ENCODE data around the gene MED31.

The MED31 gene

DNA sequence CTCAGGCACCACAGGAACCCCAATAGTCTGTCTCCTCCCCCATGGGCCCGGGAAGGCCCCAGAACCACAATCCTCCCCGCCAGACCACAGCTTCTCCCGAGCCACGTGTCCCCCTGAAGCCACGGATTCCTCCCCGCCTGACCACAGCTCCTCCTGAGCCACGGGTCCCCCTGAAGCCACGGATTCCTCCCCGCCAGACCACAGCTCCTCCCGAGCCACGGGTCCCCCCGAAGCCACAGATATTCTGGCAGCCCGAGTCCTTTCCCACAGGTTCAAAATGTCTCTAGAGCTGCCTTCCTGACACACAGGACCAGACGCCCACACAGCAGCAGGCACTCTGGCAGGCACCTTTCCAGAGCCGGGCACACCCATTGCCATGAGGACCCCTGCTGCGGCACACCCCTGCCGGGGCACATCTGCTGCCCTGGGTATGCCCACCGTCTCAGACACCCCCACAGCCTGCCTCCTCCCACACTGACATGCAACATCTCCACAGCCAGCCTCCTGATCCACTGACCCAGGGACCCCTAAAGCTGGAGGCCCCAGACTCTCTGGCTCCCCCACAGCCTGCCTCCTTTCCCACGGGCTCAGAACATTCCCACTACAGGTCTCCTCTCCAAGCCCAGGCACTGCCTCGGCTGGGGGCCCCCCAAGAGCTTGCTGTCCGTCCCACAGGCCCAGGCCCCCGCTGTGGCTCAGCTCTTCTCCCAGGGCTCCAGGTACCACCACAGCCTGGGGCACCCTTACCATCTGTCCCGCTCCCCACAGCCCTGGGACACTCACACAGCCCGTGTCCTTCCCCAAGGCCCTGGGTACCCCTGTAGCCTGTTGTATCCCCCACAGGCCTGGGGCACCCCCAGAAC, 13.1 kb downstream of the MED31 start:
- in situ Hi-C loops (cut with MboI; ENCODE audit: low sequenced_read_pairs): no loop called here
- H3K4me1 ChIP-seq: peaks cover 14% of the 10 kb centered on the region
- no peak overlapping the region for H3K4me3 ChIP-seq
- no peaks in the 10 kb centered on the region for H3K27me3 ChIP-seq (ENCODE audit: low read depth)
- H3K9me3 ChIP-seq: no peaks in the 10 kb centered on the region
- H3K36me3 ChIP-seq (replicated peaks): peaks cover 17% of the 10 kb centered on the region
- DNase-seq (ENCODE audit: low spot score in 2 of 2): no peak

DNA sequence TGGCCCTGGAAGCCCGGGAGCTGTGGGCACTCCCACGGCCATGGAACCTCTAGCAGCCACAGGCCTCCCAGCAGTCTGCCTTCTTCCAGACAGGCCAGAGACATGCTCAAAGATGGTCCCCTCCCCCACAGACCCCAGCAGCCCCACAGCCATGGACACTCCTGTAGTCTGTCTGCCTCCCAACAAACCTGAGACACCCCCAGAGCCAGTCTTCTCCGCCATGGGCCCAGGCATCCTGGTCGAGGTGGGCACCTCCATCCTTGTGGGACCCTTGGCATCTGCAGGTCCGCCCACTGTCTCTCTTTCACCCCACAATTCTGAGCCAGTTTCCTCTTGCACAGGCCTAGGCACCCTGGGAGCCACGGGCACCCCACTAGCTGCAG, 14.0 kb downstream of the MED31 start:
- no peak for DNase-seq (ENCODE audit: low spot score in 2 of 2)
- Histone ChIP-seq H3K9me3 (no peaks in the 10 kb centered on the region), H3K4me3 (no peak overlapping the region), H3K36me3 (replicated peaks) (peaks cover 17% of the 10 kb centered on the region), H3K27me3 (ENCODE audit: low read depth) (no peaks in the 10 kb centered on the region), H3K4me1 (peaks cover 6% of the 10 kb centered on the region)
- in situ Hi-C loops (cut with MboI; ENCODE audit: low sequenced_read_pairs): no loop called here

DNA sequence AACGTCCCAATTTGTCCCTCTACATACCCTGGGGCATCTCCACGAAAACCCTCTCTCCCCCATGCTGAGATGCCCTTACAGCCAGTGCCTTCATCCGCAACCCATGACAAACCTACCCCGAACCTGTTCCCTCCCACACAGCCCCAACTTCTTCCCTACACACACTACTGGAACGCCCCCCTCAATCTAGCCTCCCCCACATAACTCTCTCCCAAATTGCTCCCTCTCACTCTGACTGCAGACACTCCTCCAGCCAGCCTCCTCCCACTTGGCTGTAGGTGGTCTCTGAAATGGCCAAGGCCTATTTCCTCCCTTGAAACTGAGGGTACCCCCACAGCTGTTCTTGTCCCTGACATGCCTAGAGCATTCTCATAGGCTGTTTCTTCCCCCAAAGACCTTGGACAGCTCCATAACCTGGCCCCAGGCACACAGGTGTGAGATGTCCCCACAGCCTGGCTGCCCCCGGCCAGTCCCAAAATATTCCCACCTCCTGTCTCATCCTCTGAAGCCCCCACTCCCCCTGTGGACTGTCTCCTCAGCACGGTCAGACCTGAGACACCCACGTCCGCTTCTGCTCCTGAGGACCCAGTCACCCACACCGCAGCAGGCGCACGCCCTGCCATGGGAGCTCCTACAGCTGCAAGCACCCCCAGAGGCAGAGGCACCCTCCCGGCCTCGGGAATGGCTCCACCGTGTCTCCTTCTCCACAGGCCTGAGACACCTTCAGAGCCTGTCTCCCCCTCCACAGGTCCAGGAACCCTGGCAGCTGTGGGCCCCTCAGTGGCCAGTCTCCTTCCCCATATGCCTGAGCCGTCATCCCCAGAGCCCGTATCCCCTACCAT, 14.6 kb downstream of the MED31 start:
- no peaks in the 10 kb centered on the region for H3K27me3 ChIP-seq (ENCODE audit: low read depth)
- peaks cover 21% of the 10 kb centered on the region for H3K36me3 ChIP-seq (replicated peaks)
- H3K4me1 ChIP-seq: peaks cover under 1% of the 10 kb centered on the region; the same call in 1 of the 2 replicates
- no peaks in the 10 kb centered on the region for H3K9me3 ChIP-seq
- no peak for DNase-seq (ENCODE audit: low spot score in 2 of 2)
- in situ Hi-C loops (cut with MboI; ENCODE audit: low sequenced_read_pairs): no loop called here
- H3K4me3 ChIP-seq: no peak overlapping the region

DNA sequence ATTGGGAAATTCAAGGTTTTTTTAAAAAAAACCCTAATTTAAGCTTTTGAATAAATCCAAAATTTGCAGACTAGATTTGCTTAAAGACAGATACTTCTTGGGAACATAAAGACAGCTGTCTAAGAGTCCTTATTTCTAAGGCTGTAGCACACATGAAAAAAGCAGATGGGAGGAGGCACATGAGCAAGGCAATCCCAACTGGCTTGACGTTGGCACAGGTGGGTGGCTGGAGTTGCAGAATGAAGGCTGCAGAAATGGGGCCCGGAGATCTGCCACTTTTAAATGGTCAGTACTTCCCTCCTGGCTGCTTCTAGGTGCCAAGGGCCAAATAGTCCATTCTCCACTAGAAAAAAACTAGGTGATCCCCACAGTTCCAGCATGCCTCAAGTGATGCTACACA, 15.3 kb downstream of the MED31 start:
- H3K4me3 ChIP-seq: no peak overlapping the region
- H3K27me3 ChIP-seq (ENCODE audit: low read depth): no peaks in the 10 kb centered on the region
- peaks cover 29% of the 10 kb centered on the region for H3K36me3 ChIP-seq (replicated peaks)
- no peaks in the 10 kb centered on the region for H3K4me1 ChIP-seq
- in situ Hi-C loops (cut with MboI; ENCODE audit: low sequenced_read_pairs): no loop called here
- no peaks in the 10 kb centered on the region for H3K9me3 ChIP-seq
- DNase-seq (ENCODE audit: low spot score in 2 of 2): no peak

DNA sequence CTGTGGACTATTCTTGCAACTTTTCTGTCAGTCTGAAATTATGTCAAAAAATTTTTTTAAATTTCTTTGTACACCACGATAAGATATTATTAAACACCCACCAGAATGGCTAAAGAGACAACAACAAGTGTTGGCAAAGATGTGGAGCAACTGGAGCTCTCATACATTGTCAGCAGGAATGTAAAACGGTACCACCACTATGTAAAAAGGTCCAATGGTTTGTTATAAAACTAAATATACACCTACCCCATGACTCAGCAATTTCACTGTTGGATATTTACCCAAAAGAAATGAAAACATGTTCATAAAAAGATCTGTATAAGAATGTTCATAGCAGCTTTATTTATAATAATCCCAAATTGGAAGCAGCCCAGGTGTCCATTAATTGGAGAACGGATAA, 18.1 kb downstream of the MED31 start:
- Histone ChIP-seq H3K4me3 (no peak overlapping the region), H3K9me3 (no peaks in the 10 kb centered on the region), H3K4me1 (no peaks in the 10 kb centered on the region), H3K36me3 (replicated peaks) (peaks cover 37% of the 10 kb centered on the region), H3K27me3 (ENCODE audit: low read depth) (no peaks in the 10 kb centered on the region)
- DNase-seq (ENCODE audit: low spot score in 2 of 2): no peak
- in situ Hi-C loops (cut with MboI; ENCODE audit: low sequenced_read_pairs): no loop called here

DNA sequence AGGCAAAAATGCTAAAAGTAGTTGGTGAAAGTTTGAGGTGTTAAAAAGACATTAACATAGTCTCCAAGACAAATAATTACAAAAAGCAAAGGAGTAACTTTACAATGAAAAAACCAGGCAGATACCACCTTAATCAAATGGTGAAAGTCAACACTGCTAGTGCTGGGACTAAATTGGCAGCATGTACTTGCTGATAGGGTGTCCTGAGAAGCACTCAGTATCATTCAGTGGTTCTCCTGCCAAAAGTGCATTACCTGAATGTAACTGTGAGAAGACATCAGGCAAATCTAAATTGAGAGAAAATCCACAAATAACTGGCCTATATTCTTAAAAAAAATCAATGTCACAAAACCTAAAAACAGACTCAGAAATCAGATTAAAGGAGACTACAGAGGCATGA, 18.9 kb downstream of the MED31 start:
- Histone ChIP-seq H3K9me3 (no peaks in the 10 kb centered on the region), H3K36me3 (replicated peaks) (peaks cover 41% of the 10 kb centered on the region), H3K4me1 (no peaks in the 10 kb centered on the region), H3K4me3 (no peak overlapping the region), H3K27me3 (ENCODE audit: low read depth) (no peaks in the 10 kb centered on the region)
- no peak for DNase-seq (ENCODE audit: low spot score in 2 of 2)
- in situ Hi-C loops (cut with MboI; ENCODE audit: low sequenced_read_pairs): no loop called here

DNA sequence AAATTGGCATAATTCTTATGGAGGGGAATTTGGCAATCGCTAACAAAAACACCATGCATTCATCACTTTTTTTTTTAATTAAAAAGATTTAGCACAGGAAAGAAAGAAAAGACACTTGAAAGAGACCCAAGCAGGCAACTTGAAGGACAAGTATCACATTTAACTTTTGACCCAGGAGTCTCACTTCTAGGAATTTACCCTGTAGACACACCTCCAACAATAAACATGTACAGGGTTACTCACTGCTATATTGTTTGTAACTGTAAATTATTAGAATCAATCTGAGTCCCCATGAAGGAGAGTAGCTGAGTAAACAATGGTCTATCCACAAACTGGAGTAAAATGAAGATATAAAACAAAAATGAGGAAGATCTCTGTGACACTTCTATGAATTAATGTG, 21.0 kb downstream of the MED31 start:
- in situ Hi-C loops (cut with MboI; ENCODE audit: low sequenced_read_pairs): no loop called here
- Histone ChIP-seq H3K27me3 (ENCODE audit: low read depth) (no peaks in the 10 kb centered on the region), H3K36me3 (replicated peaks) (peaks cover 51% of the 10 kb centered on the region)

DNA sequence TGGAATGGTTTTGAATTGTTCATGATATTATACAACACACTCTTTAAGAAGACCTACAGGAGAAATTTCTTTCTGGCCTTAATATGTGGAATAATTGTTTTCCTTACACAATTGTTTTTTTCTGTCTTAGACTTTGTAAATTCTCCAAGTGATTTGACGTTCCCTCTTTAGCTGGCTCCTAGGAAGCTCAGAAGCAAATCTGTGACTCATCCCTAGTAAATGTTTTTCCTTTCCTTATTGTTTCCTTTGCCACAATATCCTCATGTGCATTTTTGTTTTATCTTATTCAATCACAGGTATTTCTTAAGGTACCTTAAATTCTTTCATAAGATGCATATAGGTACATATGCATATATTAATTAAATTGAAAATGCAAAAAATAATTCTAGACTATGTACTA, 24.4 kb downstream of the MED31 start:
- peaks cover 44% of the 10 kb centered on the region for H3K36me3 ChIP-seq (replicated peaks)
- in situ Hi-C loops (cut with MboI; ENCODE audit: low sequenced_read_pairs): no loop called here
- no peaks in the 10 kb centered on the region for H3K4me1 ChIP-seq
- H3K27me3 ChIP-seq (ENCODE audit: low read depth): no peaks in the 10 kb centered on the region
- DNase-seq (ENCODE audit: low spot score in 2 of 2): no peak
- no peak overlapping the region for H3K4me3 ChIP-seq
- H3K9me3 ChIP-seq: no peaks in the 10 kb centered on the region

More for the DNA sequence above, 21.0 kb downstream of the MED31 start:
- H3K4me3 ChIP-seq: no peak overlapping the region
- no peak for DNase-seq (ENCODE audit: low spot score in 2 of 2)
- H3K9me3 ChIP-seq: no peaks in the 10 kb centered on the region
- no peaks in the 10 kb centered on the region for H3K4me1 ChIP-seq

DNA sequence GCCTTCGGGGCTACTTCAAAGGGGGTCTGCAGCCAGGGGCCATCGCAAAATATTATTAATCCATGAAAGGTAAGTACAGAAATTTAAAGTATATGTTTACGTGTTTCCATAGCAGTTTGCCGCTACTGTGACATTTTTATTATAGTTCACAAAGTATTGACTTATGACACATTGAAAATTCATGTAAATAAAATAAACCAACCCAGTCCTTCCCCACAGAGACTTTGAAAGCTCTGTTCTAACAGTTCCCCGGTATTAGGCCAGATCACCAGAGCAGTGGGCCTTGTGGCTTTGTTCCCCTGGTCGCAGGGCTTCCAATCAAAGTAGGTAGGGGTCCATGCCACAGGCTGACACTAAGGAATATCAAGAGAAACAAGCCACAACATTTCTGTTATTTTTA, 24.8 kb downstream of the MED31 start:
- DNase-seq (ENCODE audit: low spot score in 2 of 2): no peak
- Histone ChIP-seq H3K27me3 (ENCODE audit: low read depth) (no peaks in the 10 kb centered on the region), H3K36me3 (replicated peaks) (peaks cover 45% of the 10 kb centered on the region), H3K4me1 (no peaks in the 10 kb centered on the region), H3K4me3 (no peak overlapping the region), H3K9me3 (no peaks in the 10 kb centered on the region)
- in situ Hi-C loops (cut with MboI; ENCODE audit: low sequenced_read_pairs): no loop called here

DNA sequence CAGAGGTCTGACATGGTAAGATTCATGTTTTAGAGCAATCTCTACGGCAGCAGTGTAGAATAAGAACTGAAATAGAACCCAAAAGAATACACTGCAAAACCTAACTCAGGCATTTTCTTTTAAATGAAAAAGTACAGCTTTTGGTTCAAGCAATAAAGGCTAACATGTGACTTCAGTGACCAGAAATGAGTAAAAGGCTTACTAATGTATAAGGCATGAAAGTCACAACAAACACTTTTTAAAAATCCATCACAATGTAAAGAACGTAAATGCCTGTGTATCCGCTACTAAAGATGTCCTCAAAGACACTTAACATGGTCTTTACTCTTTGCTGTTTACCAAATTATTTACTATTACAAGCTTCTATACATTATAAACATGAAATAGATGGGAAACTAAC, 27.5 kb downstream of the MED31 start:
- in situ Hi-C loops (cut with MboI; ENCODE audit: low sequenced_read_pairs): no loop called here
- DNase-seq (ENCODE audit: low spot score in 2 of 2): no peak
- peaks cover 41% of the 10 kb centered on the region for H3K36me3 ChIP-seq (replicated peaks)
- H3K4me3 ChIP-seq: no peak overlapping the region
- no peaks in the 10 kb centered on the region for H3K4me1 ChIP-seq
- H3K9me3 ChIP-seq: no peaks in the 10 kb centered on the region
- H3K27me3 ChIP-seq (ENCODE audit: low read depth): no peaks in the 10 kb centered on the region

DNA sequence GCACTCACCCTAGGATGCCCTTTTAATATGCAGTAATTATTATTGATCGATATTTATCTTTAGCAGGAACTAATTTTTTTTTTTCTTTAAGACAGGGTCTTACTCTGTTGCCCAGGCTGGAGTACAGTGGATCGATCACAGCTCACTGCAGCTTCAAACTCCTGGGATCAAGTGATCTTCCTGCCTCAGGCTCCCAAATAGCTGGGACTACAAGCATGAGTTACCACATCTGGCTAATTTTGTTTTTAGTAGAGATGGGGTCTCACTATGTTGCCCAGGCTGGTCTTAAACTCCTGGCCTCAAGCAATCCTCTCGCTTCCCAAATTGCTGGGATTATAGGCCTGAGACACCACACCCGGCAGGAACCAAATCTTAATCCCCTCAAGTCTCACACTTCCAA, 40.2 kb downstream of the MED31 start:
- in situ Hi-C loops (cut with MboI; ENCODE audit: low sequenced_read_pairs): no loop called here
- Histone ChIP-seq H3K4me1 (no peaks in the 10 kb centered on the region), H3K27me3 (ENCODE audit: low read depth) (no peaks in the 10 kb centered on the region), H3K9me3 (no peaks in the 10 kb centered on the region), H3K4me3 (no peak overlapping the region), H3K36me3 (replicated peaks) (peaks cover 47% of the 10 kb centered on the region)
- DNase-seq (ENCODE audit: low spot score in 2 of 2): no peak

DNA sequence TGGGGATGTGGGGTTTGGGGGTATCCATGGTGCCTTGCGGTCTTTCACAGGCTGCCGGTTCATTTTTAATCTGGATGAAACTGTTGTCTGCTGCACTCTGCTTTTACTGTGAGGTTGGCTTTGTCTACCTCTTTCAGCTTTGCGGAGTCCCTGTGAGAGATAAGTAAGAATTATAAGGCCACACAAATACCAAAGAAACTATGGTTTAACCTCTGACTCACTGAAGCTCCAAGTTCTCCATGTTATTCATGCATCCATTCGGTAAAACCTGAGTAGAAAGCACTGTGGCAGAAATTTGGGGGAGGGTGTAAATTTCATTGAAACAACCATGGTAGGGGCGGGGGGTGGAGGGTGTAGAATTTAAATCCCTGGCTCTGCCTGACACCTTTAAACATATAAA, 41.4 kb downstream of the MED31 start:
- DNase-seq (ENCODE audit: low spot score in 2 of 2): no peak
- Histone ChIP-seq H3K9me3 (no peaks in the 10 kb centered on the region), H3K27me3 (ENCODE audit: low read depth) (no peaks in the 10 kb centered on the region), H3K4me3 (no peak overlapping the region), H3K36me3 (replicated peaks) (peaks cover 53% of the 10 kb centered on the region), H3K4me1 (no peaks in the 10 kb centered on the region)
- in situ Hi-C loops (cut with MboI; ENCODE audit: low sequenced_read_pairs): no loop called here

DNA sequence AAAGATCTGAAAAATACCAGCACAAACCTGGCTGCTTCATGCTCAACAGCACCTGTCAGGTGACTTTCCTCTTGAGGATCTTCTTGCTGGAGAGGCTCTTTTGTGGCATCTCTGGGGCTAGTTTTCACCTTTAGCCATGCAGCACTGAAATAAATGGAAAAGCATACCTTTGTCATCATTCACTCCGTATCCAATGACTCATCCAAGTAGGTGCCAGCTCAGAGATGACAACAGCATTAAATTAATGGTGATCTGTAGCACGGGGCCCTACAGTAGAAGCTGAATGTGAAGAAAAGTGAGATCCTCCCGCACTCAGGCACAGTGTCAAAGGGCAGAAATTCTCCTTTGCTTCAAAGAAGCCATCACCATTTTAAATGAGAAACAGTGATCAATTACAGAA, 43.1 kb downstream of the MED31 start:
- in situ Hi-C loops (cut with MboI; ENCODE audit: low sequenced_read_pairs): no loop called here
- H3K36me3 ChIP-seq (replicated peaks): peaks cover 52% of the 10 kb centered on the region
- H3K9me3 ChIP-seq: no peaks in the 10 kb centered on the region
- no peaks in the 10 kb centered on the region for H3K27me3 ChIP-seq (ENCODE audit: low read depth)
- DNase-seq (ENCODE audit: low spot score in 2 of 2): no peak
- no peaks in the 10 kb centered on the region for H3K4me1 ChIP-seq
- no peak overlapping the region for H3K4me3 ChIP-seq

DNA sequence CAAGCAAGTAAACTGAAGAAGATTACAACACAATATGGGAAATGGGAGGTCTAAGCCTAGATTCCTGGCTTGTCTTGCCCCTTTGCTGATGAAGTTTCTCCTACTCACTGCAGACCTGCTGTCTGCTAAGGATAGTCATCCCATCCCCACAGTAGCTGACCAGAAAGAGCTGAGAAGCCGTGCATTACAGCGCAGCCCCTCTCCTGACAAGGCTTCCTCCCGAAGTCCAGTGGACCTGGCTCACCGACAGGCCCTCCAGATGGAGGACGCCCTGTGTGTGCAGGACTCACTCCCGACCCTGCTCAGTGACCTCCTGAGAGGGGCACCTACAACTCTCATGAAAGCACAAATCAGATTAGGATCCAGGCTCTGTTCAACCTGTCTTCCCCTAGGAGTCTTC, 46.3 kb downstream of the MED31 start:
- Histone ChIP-seq H3K36me3 (replicated peaks) (peaks cover 55% of the 10 kb centered on the region), H3K4me3 (no peak overlapping the region), H3K4me1 (no peaks in the 10 kb centered on the region), H3K27me3 (ENCODE audit: low read depth) (no peaks in the 10 kb centered on the region), H3K9me3 (no peaks in the 10 kb centered on the region)
- no peak for DNase-seq (ENCODE audit: low spot score in 2 of 2)
- in situ Hi-C loops (cut with MboI; ENCODE audit: low sequenced_read_pairs): no loop called here

Measured in HAP-1 (cell line).